Common myeloid progenitor, CD34-positive (primary cell): ENCODE data around the gene PRKCQ.
A peak's percentile ranks its signal among the peaks of the same experiment; 100 is the strongest.

Source experiments
- CTCF ChIA-PET: fragments of 350-600 bp; sonication (Branson Sonifier 250); formaldehyde crosslinking; loops from one replicate; lab custom pipeline; 2021; ENCODE audit warnings: antibody characterized with exemption; lab: Charles Lee
- POLR2A ChIA-PET: fragments of 350-600 bp; sonication (Branson Sonifier 250); formaldehyde crosslinking; loops from one replicate; lab custom pipeline; 2021; ENCODE audit warnings: antibody characterized with exemption; lab: Charles Lee
- DNase-seq, 3 donors: peaks; one replicate each; pipeline versions ENCODE4 v3.0.0 to v3.0.0-alpha.2; 2013
- H3K27ac ChIP-seq, 2 experiments: 1 replicate in 1 of 2; 2 replicates in 1 of 2; pipeline ENCODE4 v1.7.0; 2013; ENCODE audit warnings: inconsistent platforms in 2 of 2, low read length in 2 of 2, mild to moderate bottlenecking in 2 of 2, low read depth in 1 of 2, moderate library complexity in 1 of 2; ENCODE audit not compliant: severe bottlenecking in 2 of 2, insufficient read depth in 1 of 2, poor library complexity in 1 of 2
- H3K27me3 ChIP-seq, 5 experiments: replicated peaks in 2 of 5; 1 replicate in 3 of 5; 2 replicates in 2 of 5; pipeline versions ENCODE4 v1.6.1 to v1.7.0; 2013; ENCODE audit warnings: low read length in 4 of 5, mild to moderate bottlenecking in 2 of 5, moderate library complexity in 2 of 5, inconsistent platforms in 1 of 5; ENCODE audit not compliant: insufficient read depth in 5 of 5, control insufficient read depth in 4 of 5
- H3K36me3 ChIP-seq, 4 experiments: 1 replicate in 2 of 4; 2 replicates in 2 of 4; pipeline versions ENCODE4 v1.6.1 to v1.7.0; 2013; ENCODE audit warnings: low read length in 3 of 4, control low read depth in 1 of 4, mild to moderate bottlenecking in 1 of 4; ENCODE audit not compliant: control insufficient read depth in 4 of 4, insufficient read depth in 4 of 4
- H3K4me1 ChIP-seq, 4 experiments: 1 replicate in 3 of 4; 2 replicates in 1 of 4; pipeline versions ENCODE4 v1.6.1 to v1.7.1; 2013; ENCODE audit warnings: low read length in 3 of 4, mild to moderate bottlenecking in 3 of 4, control low read depth in 1 of 4, inconsistent platforms in 1 of 4, moderate library complexity in 1 of 4; ENCODE audit not compliant: control insufficient read depth in 4 of 4, insufficient read depth in 4 of 4; ENCODE audit errors: control extremely low read depth in 1 of 4
- H3K4me3 ChIP-seq, 7 experiments: 1 replicate in 4 of 7; 2 replicates in 3 of 7; pipeline versions ENCODE4 v1.5.1 to v1.7.0; 2013; ENCODE audit warnings: mild to moderate bottlenecking in 7 of 7, low read length in 6 of 7, moderate library complexity in 6 of 7, inconsistent platforms in 2 of 7, low read depth in 2 of 7, control low read depth in 1 of 7; ENCODE audit not compliant: insufficient read depth in 4 of 7, control insufficient read depth in 1 of 7; ENCODE audit errors: extremely low read depth in 1 of 7
- H3K9me3 ChIP-seq, 5 experiments: 1 replicate in 4 of 5; 2 replicates in 1 of 5; pipeline versions ENCODE4 v1.6.1 to v1.7.1; 2013; ENCODE audit warnings: low read length in 4 of 5, mild to moderate bottlenecking in 2 of 5, inconsistent platforms in 1 of 5, low read depth in 1 of 5, moderate library complexity in 1 of 5; ENCODE audit not compliant: control insufficient read depth in 4 of 5, insufficient read depth in 2 of 5; ENCODE audit errors: control extremely low read depth in 1 of 5
- WGBS: methylation state at CpG from one replicate; pipeline ENCODE4 v1.1.5; 2013; ENCODE audit not compliant: insufficient coverage; 5-methylcytosine and 5-hydroxymethylcytosine counted together

The PRKCQ gene

GRCh38 chr10:6396652-6397051 lies 183.4 kb downstream of the PRKCQ start:
- peaks cover 18 to 40% (median 33%) of the 10 kb centered on the region in 4 experiments for H3K4me1 ChIP-seq
- WGBS = 48% methylated on average over 4 of the region's 4 CpGs
- no peaks in the 10 kb centered on the region for H3K27me3 ChIP-seq
- ChIA-PET CTCF (interaction anchor here (1.5 to 7.6 kb wide), 2 partner anchors 8 to 195 kb away, joined by 4 to 92 read pairs; partner anchors contain the start of gene PFKFB3), POLR2A (interaction anchor here (0.7 kb wide), 1 partner anchor 41 kb away, joined by 3 read pairs; no protein-coding TSS in a partner anchor)
- DNase-seq = peak; percentile 22 to 80 (median 79)
- H3K9me3 ChIP-seq = no peaks in the 10 kb centered on the region
- H3K27ac ChIP-seq = no peak overlapping the region
- H3K36me3 ChIP-seq = no peaks in the 10 kb centered on the region
- H3K4me3 ChIP-seq = no peak overlapping the region

DNA sequence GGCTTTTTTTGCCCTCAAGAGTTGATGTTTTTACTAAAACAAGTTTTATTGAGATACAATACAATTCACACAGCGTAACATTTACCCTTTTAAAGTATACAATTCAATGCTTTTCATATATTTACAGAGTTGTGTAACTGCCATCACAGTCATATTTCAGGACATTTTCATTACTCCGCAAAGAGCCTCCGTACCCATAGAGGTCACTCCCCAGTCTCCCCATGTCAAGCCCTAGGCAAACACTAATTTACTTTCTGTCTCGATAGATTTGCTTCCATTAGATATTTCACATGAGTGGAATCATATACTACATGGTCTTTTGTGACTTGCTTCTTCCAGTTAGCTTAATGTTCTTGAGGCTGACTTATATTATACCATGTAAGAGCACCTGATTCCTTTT lies 183.8 kb downstream of the PRKCQ start:
- peaks cover 16 to 36% (median 29%) of the 10 kb centered on the region in 4 experiments for H3K4me1 ChIP-seq
- no peaks in the 10 kb centered on the region for H3K27me3 ChIP-seq
- H3K36me3 ChIP-seq = no peaks in the 10 kb centered on the region
- ChIA-PET CTCF (interaction anchor here (1.5 kb wide), 2 partner anchors 8 to 11 kb away, joined by 4 to 6 read pairs; no protein-coding TSS in a partner anchor), POLR2A (interaction anchor here (0.7 kb wide), 1 partner anchor 42 kb away, joined by 3 read pairs; no protein-coding TSS in a partner anchor)
- H3K4me3 ChIP-seq = no peak overlapping the region
- WGBS = no CpG with 5 or more reads among the region's 4 CpGs
- no peak for DNase-seq
- no peak overlapping the region for H3K27ac ChIP-seq
- peaks cover 0 to 3% (median 0%) of the 10 kb centered on the region in 5 experiments for H3K9me3 ChIP-seq

GRCh38 chr10:6395606-6396005 lies 184.5 kb downstream of the PRKCQ start:
- DNase-seq = no peak
- POLR2A ChIA-PET = no interaction called here
- H3K27ac ChIP-seq = no peak overlapping the region
- H3K4me1 ChIP-seq = peaks cover 12 to 30% (median 23%) of the 10 kb centered on the region in 4 experiments
- peaks cover 0 to 9% (median 0%) of the 10 kb centered on the region in 5 experiments for H3K9me3 ChIP-seq
- CTCF ChIA-PET = interaction anchor here (1.2 to 1.5 kb wide), 2 partner anchors 10 to 12 kb away, joined by 4 to 6 read pairs; no protein-coding TSS in a partner anchor
- WGBS = 98% methylated on average over 6 of the region's 8 CpGs
- no peak overlapping the region for H3K4me3 ChIP-seq
- no peaks in the 10 kb centered on the region for H3K27me3 ChIP-seq
- H3K36me3 ChIP-seq = no peaks in the 10 kb centered on the region

DNA sequence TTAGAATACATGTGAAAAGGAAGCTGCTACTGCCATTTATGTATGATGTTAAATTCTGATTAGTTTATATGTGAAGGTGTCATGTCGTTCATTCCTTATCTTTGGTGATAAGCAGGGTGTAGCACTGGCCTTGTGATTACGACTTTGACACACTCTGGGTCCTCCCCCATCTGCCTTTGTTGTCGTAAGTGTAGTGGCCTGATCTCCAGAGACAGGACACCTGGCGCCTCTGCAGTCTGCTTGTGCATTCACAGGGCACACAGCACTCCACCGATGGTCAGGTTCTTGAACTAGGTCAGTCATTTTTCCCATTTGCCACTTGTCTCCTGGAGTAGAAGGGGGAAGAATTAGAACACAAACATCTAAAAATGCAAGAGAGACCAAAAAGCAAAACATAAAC lies 186.0 kb downstream of the PRKCQ start:
- Histone ChIP-seq H3K36me3 (no peaks in the 10 kb centered on the region), H3K4me1 (peaks cover 4 to 15% (median 8%) of the 10 kb centered on the region in 4 experiments), H3K27ac (no peak overlapping the region), H3K4me3 (no peak overlapping the region), H3K27me3 (no peaks in the 10 kb centered on the region), H3K9me3 (peaks cover 2 to 22% (median 9%) of the 10 kb centered on the region in 5 experiments)
- no peak for DNase-seq
- POLR2A ChIA-PET = interaction anchor here (0.7 kb wide), 1 partner anchor 211 kb away, joined by 4 read pairs; no protein-coding TSS in a partner anchor
- CTCF ChIA-PET = interaction anchor here (0.9 to 1.4 kb wide), 4 partner anchors 11 to 192 kb away, joined by 3 to 5 read pairs (median 4); partner anchors contain the start of gene PFKFB3
- 98% methylated on average over 5 of the region's 5 CpGs for WGBS

- Histone ChIP-seq H3K36me3 (no peaks in the 10 kb centered on the region), H3K27me3 (no peaks in the 10 kb centered on the region), H3K27ac (no peak overlapping the region), H3K4me3 (no peak overlapping the region), H3K9me3 (peaks cover 7 to 29% (median 15%) of the 10 kb centered on the region in 5 experiments), H3K4me1 (peaks cover 4 to 12% (median 8%) of the 10 kb centered on the region in 4 experiments)
- POLR2A ChIA-PET = no interaction called here
- DNase-seq = no peak
- WGBS = 100% methylated on average over 1 of the region's 2 CpGs
- CTCF ChIA-PET = interaction anchor here (0.9 to 2.5 kb wide), 2 partner anchors 8 to 44 kb away, joined by 3 to 15 read pairs; no protein-coding TSS in a partner anchor
These were observed 186.9 kb downstream of the PRKCQ start for GRCh38 chr10:6393168-6393567.

DNA sequence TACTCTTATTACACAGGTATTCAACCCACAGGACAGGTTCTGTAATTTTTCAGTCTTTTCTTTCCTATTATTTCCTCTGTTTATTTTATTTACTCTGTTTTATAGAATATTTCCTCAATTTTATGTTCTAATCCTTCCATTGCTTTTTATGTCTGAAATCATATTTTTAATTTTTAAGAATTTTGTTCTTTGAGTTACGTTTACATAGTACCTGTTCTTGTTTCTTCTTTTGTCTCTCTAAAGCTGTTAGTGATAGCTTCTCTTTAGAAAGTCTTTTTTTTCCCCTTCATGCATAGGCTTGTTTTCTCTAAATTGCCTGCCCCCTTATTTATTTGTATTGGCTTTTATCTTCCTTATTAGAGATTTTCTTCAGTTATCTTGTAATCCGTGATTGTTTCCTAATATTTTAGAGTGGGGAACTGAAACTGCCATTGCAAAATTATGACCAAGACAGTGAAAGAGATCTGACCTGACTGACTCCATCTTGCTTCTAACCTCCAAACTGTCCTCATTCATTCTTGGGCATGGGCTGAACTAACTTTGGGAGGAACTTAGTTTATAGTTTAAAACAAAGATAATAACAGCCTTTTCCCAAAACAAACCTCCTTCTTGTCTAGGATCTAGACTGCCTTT lies 189.7 kb downstream of the PRKCQ start:
- Histone ChIP-seq H3K27ac (no peak overlapping the region), H3K4me3 (no peak overlapping the region), H3K4me1 (no peaks in the 10 kb centered on the region), H3K36me3 (no peaks in the 10 kb centered on the region), H3K27me3 (no peaks in the 10 kb centered on the region), H3K9me3 (peaks cover 7 to 29% (median 15%) of the 10 kb centered on the region in 5 experiments)
- no CpG with 5 or more reads among the region's 2 CpGs for WGBS
- no peak for DNase-seq
- ChIA-PET CTCF (interaction anchor here (0.8 to 3.7 kb wide), 5 partner anchors 10 to 196 kb away, joined by 3 to 19 read pairs (median 3); partner anchors contain the start of gene PFKFB3), POLR2A (no interaction called here)
